EL (cell line): ENCODE results near the gene NT5DC1.

Source experiments
- DNase-seq: peaks from one replicate; pipeline ENCODE4 v3.0.0-alpha.2; 2016

The NT5DC1 gene

DNA sequence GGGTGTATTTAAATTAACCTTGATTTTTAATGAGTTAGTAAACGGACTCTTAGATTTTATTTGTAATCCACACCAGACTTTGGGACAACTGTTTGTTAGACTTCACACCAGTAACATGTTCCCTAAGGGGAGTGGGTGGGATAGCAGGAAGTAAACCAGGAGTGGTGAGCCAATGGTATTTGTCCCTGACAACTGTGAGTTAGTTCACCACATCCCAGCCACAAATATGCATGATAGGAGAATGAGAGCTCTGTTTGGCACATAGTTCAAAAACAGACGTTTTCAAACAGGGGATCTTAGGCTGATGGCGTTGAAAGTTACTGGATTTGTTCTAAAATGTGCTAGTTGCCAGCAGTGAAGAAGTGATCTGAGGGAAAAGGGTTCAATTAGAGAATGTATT is 44.0 kb downstream of the NT5DC1 start:
- DNase-seq = peak; percentile 83

DNA sequence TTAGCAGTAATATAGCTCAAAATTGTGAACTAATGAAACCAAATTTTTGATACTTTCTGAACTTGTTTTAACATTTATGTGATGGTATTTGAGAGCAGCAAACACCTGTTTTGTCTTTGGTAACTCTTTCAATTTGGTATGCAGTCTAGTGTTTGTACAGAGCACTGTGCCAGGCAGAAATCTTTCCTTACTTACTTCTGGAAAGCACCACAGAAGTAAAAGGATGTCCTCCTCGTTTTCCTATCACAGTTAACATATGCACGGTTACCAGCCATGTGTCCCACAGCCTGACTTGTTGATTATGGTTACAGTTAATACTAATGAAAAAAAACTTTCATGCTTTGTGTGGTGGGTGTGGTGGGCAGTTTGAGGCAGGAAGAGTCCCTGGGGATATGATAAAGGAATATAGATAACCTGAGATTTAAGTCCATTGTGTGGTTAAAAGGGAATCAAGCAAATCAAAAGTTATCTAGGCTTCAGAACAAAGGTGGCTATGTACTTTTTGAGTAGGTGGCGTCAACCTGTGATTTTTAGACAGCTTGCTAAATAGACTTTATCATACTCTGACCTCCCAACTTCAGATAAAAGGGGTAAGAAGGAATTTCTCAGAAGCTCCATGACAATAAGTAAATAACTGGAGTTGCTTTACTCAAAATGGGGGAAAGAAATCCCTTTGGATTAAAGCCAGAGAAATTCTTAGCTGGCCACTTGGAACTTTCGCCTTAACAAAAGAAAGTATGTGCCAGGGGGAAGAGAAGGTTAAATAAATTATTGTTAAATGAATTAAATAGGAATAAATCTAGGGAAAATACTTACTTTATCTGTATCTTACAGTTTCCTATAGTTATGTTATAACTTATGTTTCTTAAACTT is 45.4 kb downstream of the NT5DC1 start:
- no peak for DNase-seq

DNA sequence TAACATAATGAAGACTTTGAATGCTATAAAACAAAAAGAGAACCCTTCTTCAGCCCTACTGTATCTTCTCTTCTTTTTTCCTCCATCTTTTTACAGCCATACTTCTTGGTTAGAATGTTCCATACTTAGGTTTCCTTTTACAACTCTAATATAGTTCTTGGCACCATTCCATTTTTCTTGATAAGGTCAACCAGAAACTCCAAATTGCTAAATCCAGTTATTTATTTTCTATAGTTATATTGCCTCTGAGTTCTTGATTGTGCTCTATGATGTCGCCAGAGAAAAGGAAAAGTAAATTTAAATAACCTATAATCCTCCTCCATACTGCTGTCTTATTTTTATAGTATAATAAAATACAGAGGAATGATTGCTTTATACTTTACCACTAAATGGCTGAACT is 52.0 kb downstream of the NT5DC1 start:
- no peak for DNase-seq

DNA sequence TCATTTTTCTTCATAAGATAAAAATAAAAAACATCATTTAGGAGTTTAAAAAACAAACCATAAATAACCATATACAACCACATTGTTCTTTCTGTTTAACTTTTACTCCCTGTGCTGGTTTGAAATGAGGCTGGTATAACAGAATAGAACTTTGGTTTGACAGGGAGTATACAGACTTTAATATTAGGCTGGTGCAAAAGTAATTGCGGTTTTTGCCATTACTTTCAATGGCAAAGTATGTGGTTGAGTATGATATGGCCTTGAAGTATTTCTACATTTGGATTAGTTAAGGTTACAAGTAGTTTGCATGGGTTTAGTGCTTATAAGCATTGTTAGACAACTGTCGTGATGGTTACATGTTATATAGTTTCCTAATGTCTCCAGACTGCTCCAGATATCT is 54.2 kb downstream of the NT5DC1 start:
- no peak for DNase-seq

DNA sequence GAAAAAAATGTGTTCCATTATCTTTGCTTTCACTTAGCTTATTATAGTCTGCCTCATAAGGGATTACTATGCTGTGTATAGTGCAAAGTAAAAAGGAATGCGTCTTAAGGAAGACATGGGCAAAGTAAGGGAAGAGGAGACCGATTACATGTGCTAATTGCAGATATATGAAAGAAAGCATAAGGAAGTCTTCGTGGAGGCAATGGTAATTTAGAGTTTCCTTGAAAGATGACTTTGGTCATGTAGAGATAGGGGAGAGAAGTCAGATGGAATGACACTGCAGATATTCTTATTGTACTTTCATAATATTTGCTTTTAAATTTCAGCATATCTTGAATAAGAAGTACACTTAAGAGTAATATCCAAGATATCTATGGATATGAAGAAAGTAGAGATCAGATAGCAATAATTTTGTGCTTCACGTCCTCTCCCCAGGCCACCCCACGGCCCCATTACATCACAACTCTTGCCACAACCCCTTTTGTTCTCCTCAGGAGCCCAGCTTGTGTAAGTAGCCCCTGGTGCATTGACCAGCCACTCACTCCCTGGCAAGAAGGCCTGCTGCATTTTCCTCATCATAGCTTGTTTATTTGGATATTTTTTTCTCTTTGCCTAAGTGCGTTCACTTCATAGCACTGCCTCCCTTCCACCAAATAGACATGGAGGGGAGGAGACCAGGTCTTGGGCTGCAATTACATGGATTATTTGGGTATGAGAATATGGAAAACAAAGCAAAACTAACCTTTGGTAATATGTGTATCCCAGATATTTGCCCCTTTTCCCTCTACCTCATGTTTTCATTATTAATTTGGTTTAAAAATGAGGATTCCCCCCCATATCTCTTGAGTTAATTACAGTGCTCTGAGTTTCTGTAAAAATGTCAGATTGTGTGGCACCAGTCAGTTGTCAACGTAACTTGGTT is 56.0 kb downstream of the NT5DC1 start:
- no peak for DNase-seq

DNA sequence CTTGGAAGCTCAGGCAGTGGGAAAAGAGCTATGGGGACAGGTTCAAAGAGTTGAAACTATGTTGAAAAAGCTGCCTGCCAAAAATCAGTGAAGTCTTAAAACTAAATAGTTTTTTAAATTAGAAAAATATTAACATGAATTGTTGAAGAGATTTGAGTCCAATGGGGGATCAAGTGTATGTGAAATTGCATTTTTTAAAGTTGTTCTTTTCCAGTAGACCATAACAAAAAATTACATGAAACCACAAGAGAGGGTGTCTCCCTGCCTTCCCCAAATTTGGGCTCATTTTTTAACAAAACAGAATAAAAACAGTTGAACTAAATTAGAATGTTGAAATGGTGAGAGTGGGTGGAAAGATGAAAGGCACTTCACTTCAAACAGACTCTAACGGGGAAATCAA is 56.7 kb downstream of the NT5DC1 start:
- no peak for DNase-seq

DNA sequence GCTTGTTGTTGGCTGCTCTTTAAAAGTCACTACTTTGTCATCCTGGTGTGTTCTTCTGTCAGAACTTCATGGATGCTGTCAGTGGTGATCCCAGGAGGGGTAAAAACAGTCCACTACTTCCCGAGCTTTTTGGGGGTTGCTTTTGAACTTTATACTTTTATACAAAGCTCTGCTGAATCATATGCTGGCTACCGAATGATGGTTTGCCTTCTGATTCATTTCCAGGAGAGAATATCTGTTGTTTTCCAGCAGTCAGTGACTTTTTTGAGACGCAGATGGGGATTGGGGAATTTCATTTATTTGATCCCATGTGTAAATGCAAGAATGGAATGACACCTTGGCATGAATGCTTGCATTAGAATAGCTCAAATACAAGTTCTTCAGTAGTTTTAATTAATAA is 58.0 kb downstream of the NT5DC1 start:
- DNase-seq = peak; percentile 23

DNA sequence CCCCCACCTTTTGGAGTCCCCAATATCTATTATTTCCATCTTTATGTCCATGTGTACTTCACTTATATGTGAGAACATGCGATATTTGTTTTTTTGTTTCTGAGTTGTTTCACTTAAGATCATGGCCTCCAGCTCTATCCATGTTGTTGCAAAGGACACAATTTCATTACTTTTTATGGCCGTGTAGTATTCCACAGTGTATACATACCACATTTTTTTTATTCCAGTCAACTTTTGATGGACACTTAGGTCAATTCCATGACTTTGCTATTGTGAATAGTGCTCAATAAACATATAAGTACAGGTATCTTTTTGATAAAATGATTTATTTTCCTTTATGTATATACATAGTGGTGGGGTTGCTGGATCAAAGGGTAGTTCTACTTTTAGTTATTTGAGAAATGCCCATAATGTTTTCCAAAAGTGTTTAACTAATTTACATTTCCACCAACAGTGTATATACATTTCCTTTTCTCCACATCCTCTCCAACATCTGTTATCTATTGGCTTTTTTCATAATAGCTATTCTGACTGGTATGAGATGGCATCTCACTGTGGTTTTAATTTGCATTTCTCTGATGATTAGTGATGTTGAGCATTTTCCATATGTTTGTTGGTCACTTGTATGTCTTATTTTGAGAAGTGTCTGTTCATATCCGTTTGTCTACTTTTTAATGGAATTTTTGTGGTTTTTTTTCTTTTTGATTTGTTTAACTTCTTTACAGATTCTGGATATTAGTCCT is 59.3 kb downstream of the NT5DC1 start:
- peak; percentile 82 for DNase-seq

DNA sequence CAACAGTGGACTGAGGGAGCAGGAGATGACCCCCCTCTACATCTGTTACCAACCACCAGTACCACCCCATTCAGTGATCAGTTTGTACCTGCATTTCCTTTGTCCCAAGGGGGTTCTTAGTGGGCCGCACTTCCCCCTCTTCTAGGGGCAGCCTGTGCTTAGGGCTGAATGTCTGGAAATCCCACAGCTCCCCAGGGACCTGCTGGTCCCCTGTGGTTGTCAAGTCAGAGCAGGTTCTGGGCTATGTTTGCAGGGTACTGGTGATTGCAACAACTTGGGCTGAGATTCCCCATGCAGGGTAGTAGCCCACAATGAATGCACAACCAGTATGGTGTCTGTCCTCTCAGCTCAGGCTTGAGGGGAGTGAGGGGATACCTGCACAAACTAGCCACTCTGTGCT is 64.9 kb downstream of the NT5DC1 start:
- DNase-seq = no peak

DNA sequence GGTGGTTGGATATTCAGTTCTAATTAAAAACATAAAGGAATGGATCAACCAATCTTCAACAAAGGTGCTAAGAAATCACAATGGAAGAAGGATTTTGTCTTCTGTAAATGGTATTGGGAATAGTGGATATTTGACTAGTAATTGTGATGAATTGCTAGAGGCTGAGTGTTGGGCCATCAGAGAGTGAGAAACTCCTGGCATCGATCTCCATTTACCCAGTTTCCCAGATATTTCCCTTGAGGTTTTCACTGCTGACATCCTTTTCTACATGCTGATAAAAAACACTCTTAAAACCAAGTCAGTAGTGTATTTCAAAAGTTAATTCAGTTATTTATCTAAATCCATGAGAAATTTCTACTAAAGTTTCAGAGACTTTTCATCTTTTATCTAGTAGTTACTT is 65.7 kb downstream of the NT5DC1 start:
- no peak for DNase-seq

DNA sequence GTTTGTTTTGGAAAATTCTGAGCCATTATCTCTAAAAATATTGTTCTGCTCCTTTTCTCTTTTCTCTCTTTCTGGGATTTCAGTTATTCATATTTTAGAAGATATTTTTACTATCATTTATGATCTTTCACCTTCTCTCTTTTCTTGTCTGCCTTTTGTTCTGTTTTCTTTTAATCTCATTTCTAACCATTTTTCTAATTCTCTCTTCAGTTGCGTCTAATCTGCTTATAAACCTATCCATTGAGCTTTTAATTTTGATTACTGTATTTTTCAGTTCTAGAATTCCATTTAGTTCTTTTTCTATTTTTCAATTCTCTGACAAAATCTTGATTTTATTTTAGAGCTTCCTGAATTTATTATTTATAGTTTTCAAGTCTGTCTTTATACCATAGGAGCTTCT is 67.5 kb downstream of the NT5DC1 start:
- DNase-seq = no peak

DNA sequence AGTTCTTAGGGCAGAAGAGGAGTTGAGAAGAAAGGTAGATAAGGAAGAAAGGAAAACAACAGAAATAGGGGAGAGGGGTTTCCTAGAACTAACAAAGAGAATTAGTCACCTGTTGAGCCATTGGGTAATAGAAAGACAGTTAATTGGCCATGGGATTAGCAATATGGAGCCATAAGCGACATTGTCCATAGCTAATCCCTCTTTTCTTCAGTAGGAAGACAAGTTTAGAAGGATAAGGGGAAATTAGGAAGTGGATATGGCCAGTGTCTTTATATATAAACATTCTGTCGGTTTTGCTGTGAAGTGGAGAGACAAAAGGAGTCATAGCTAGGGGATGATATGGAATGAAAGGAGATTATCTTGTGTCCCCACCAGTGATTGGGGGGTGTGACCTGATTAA is 69.2 kb downstream of the NT5DC1 start:
- DNase-seq = no peak

DNA sequence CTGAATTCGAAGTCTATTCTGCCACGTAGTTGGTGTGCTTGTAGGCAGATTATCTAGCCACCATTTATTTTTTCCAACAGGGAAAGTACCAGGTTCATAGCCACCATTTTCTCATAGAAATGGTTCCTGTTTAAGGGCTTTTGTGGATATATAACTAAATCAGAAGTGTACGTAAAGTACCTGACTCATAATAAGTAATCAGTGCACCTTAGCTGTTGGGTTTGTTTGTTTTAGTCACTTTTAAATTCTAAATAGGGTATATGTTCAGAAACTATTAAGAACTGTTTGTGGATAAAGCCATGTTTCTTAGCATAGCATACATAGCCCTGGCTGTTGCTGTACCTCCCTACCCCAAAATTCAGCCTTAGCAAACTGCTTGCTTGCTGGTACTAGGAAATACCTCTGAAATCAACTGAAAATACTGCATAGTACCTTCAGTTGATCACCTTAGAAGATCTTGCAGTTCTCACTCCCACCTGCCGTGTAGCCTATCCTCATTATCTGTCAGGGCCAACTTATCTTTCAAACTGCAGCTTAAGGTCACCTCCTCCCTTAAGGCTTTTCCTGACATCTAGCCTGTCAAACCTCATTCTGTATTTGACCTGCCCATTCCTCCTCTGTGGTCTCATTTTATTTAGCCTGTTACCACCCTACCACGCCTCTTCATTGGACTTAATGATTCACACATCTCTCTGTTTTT is 69.9 kb downstream of the NT5DC1 start:
- no peak for DNase-seq

DNA sequence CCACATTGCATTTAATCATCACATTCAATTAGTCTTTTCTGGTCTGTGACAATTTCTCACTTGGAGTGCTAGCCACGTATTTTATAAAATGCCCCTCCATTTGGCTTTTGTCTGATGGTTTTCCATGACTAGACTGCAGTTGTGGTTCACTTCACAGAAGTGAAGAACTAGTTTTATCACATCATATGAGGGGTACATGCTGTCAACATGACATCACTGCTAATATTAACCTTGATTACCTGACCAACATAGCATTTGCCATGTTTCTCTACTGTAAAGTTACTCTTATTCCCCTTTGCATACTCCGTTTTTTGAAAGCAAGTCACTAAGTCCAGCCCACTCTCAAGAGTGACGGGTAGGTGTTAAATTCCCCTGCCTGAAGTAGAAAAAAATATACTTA is 73.3 kb downstream of the NT5DC1 start:
- DNase-seq = no peak

DNA sequence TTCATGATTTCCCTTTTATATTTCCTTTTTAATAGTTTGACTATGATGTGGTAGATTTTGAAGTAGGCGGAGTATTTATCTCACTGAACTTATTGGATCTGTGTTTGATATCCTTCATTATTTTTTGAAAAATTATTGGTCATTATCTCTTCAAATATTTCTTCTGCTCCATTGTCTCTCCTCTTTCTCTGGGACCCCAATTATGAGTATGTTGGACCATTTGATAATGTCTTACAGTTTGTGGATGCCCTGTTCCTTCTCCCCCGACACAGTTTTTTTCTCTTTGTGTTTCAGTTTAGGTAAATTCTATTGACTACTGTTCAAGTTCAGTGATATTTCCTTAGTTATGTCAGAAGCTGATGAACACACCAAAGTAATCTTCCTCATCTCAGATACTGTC is 74.7 kb downstream of the NT5DC1 start:
- DNase-seq = no peak

DNA sequence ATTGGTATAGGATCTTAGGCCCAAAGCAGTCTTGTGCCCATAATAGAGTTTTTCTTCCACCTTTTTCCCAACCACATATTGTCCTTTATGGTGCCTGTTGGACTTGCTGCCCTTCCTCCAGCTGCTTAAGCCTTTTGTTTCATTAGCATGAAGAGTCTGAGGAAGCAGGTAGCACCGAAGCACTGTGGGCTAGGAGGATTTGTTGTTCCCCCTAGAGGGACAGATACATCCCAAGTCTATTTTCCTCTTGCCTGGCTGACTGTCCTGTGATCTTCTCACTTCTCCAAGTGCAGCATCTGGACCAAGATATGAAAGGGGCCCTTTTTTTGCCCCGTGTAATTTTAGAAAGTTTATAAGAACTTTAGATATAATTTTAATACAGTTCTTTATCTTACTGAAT is 75.9 kb downstream of the NT5DC1 start:
- DNase-seq = no peak

DNA sequence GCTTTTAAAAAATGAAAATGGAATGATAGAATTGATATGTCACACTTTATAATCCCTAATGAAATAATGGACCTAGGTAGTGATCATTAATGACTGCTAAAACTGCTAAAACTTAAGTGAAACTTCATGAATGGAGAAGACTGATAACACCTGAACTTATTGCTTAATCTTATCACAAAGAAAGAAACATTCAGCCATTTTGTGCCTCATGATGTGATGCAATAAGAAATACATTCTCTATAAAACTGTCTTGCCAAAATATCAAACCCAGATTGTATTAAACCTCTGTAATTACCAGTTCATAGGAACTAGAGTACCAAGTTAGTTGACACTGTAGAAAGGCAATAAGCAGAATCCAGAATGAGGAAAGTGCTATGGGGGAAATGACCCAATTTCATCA is 79.7 kb downstream of the NT5DC1 start:
- DNase-seq = no peak

DNA sequence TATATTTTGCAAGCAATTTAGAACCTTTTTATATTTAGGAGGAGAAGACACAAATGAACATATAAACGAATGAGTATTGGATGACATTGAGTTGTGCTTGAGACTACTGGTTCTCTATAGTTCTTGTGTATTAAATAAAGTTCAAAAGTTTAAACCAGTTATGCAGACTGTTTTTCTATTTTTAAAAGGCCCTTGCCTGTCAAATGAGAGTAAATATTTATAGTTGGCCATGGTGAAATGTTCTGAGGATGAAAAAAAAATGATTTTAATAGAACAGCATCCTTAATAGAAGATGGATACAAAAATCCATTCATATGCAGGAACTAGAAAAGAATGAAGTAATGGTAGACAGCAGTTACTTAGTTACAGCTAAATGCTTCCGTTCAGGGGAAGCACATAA is 88.8 kb downstream of the NT5DC1 start:
- no peak for DNase-seq

DNA sequence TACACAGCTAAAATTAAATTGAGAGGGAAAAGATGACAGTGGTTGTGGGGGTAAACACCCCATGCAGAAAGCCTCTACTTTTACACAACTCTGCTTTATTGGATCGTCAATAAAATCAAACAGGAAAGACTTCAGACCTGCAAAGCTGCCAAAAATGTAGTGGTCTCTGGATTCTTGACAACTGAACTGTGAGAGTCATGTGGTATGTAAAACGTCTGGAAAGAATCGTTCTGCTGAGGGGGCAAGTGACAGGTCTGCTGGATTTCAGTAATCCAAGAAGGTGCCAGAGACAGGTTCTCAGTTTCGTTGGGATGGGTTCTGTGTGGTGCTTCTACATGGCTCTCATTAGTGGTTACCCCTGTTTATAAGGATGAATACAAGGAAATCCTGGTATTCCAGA is 89.9 kb downstream of the NT5DC1 start:
- DNase-seq = peak; percentile 66

DNA sequence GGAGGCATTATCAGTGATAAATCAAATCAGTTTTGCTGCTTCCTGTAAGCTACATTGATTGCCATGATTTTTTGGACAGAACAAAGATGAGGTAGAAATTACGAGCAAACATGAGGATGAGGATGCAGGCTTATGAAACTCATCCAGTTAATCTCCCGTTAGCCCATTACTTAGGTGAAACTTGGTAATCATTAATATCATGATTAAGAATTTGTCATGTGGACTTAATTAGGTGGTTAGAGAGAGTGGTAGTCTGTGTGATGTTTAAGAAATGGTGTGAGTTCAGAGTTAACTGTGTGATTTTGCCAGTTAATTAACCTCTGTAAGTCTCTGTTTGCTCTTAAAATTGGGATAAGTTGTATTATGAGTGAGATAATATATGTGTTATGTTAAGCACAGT is 91.2 kb downstream of the NT5DC1 start:
- no peak for DNase-seq

DNA sequence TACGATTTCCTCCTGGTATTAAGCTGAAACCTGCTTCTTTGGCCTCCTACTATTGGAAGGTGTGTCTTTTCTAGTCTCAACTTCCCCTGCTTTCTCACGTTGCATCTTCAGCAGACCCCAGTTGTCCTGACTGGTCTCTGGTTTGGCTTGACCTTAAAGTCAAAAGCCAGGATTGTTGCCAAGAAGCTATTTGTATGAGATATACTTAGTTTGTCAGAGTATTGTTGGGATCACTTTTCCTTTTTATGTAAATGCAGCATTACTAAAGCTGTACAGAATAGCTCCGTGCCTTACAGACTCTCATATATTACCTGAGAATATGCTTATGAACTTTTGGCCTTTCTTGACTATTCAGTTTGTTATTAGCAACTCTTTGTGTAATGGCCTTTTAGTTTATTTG is 92.1 kb downstream of the NT5DC1 start:
- no peak for DNase-seq

DNA sequence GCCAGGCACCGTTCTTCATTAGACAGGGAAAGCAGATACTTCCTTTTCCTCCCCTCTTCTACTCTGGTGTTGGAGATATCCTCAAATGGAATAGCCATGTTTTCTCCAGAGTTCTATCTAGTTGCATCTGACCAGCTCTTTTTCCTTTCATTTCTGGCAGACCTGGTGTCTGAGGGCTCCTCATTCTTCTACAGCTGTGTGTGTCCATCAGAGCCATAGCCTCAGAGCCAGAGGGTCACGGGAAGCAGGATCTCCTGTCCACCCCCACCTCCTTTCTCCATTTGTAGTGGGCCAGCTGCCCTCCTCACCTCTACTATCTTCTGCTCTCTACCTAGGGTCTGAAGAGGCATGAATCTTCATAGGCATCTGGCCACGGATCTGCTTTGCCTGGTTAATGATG is 96.2 kb downstream of the NT5DC1 start:
- no peak for DNase-seq
